ENCODE data around the gene FAM151B.

FAM151B gene

GRCh38 chr5:80584770-80585169 lies 96.9 kb downstream of the FAM151B start:
- in situ Hi-C loops (cut with HindIII; ENCODE audit: low sequenced_read_pairs): no loop called here

- in situ Hi-C loops (cut with HindIII; ENCODE audit: low sequenced_read_pairs): no loop called here
Observed at GRCh38 chr5:80588858-80589540, 101.1 kb downstream of the FAM151B start.

- in situ Hi-C loops (cut with HindIII; ENCODE audit: low sequenced_read_pairs): no loop called here
Observed at GRCh38 chr5:80590766-80591165, 102.9 kb downstream of the FAM151B start.

- in situ Hi-C loops (cut with HindIII; ENCODE audit: low sequenced_read_pairs): no loop called here
Observed at GRCh38 chr5:80591352-80591751, 103.5 kb downstream of the FAM151B start.

- in situ Hi-C loops (cut with HindIII; ENCODE audit: low sequenced_read_pairs): no loop called here
Observed at GRCh38 chr5:80592105-80592504, 104.2 kb downstream of the FAM151B start.

Data from endothelial cell of hepatic sinusoid (primary cell).